GM12878 (cell line): ENCODE data around the gene MGME1. TPM values are rescaled to one million over a fixed set of nuclear protein-coding genes. Genes with fewer than 3 reads are reported as not detected.

Source experiments
- ATAC-seq: fragments of 200-7000 bp; cut with Tn5 transposase; 3 replicates; pipeline ENCODE4 v1.9.1; 2020; ENCODE audit warnings: mild to moderate bottlenecking, moderate library complexity
- BruUV-seq: library from RNA; stranded (reverse); fragments of 400-500 nt; replicated peaks from 2 replicates; lab custom pipeline; 2021; lab: Mats Ljungman, UMichigan
- CTCF ChIA-PET: fragments of 300-600 bp; sonication (Branson Sonifier 250); formaldehyde crosslinking; extraction: SDS; loops from one replicate; lab custom pipeline; 2021; ENCODE audit warnings: inconsistent platforms; lab: Yijun Ruan, JAX
- POLR2A ChIA-PET: fragments of 350-600 bp; formaldehyde crosslinking; extraction: SDS; loops from one replicate; lab custom pipeline; 2021; ENCODE audit warnings: inconsistent platforms; lab: Charles Lee
- RAD21 ChIA-PET: fragments of 300-600 bp; sonication (Branson Sonifier 250); formaldehyde crosslinking; loops from one replicate; lab custom pipeline; 2023; ENCODE audit warnings: antibody characterized with exemption; ENCODE audit not compliant: unreplicated experiment; lab: Charles Lee
- SMC1A ChIA-PET: fragments of 300-600 bp; sonication (Branson Sonifier 250); formaldehyde crosslinking; loops from one replicate; lab custom pipeline; 2023; ENCODE audit not compliant: unreplicated experiment, uncharacterized antibody; lab: Charles Lee
- DNase-seq: peaks from one replicate; pipeline ENCODE4 v3.0.0-alpha.2; 2011; ENCODE audit warnings: low read depth, low spot score
- FAIRE-seq: peaks from 3 replicates; lab custom pipeline; 2011; peaks lifted over from hg19 to GRCh38; lab: Jason Lieb, UNC
- H2AFZ ChIP-seq: 2 replicates; pipeline ENCODE4 v1.6.0; 2011; ENCODE audit warnings: low read depth, low read length, control low read depth; ENCODE audit not compliant: control insufficient read depth
- H3K27ac ChIP-seq: 2 replicates; pipeline ENCODE4 v1.5.1; 2011; ENCODE audit warnings: control low read depth; ENCODE audit not compliant: control insufficient read depth, insufficient read depth
- H3K27me3 ChIP-seq, 2 experiments: replicated peaks in 1 of 2; 2 replicates each; pipeline versions ENCODE4 v1.6.0 to v1.6.1; 2011; ENCODE audit warnings: low read length in 1 of 2; ENCODE audit not compliant: control insufficient read depth in 2 of 2, insufficient read depth in 2 of 2
- H3K36me3 ChIP-seq, 2 experiments: 2 replicates each; pipeline ENCODE4 v1.5.1; 2011; ENCODE audit warnings: low read length in 1 of 2; ENCODE audit not compliant: control insufficient read depth in 2 of 2, insufficient read depth in 2 of 2
- H3K4me1 ChIP-seq: 2 replicates; pipeline ENCODE4 v1.6.1; 2011; ENCODE audit warnings: mild to moderate bottlenecking, low read length, moderate library complexity, mixed read lengths; ENCODE audit not compliant: control insufficient read depth, insufficient read depth
- H3K4me2 ChIP-seq: 2 replicates; pipeline ENCODE4 v1.6.0; 2011; ENCODE audit warnings: control low read depth; ENCODE audit not compliant: control insufficient read depth, insufficient read depth
- H3K4me3 ChIP-seq: fragments of 200-600 bp; sonication (generic); 2 replicates; pipeline ENCODE4 v1.5.1; 2016
- H3K79me2 ChIP-seq: 2 replicates; pipeline ENCODE4 v1.6.0; 2011; ENCODE audit warnings: low read length; ENCODE audit not compliant: control insufficient read depth, insufficient read depth
- H3K9ac ChIP-seq: 2 replicates; pipeline ENCODE4 v1.8.0; 2011; ENCODE audit warnings: low read length, control low read depth, mixed read lengths; ENCODE audit not compliant: control insufficient read depth, insufficient read depth
- H3K9me3 ChIP-seq: replicated peaks from 3 replicates; pipeline ENCODE4 v1.5.1; 2011; ENCODE audit warnings: mild to moderate bottlenecking, low read length; ENCODE audit not compliant: control insufficient read depth, insufficient read depth
- H4K20me1 ChIP-seq: 2 replicates; pipeline ENCODE4 v1.6.0; 2011; ENCODE audit not compliant: control insufficient read depth, insufficient read depth
- MYC ChIP-seq: IDR thresholded peaks from 2 replicates; pipeline ENCODE4 v1.6.1; 2011; ENCODE audit warnings: mild to moderate bottlenecking, low read length, moderate library complexity, inconsistent platforms; ENCODE audit not compliant: insufficient read depth, insufficient replicate concordance, insufficient read length, severe bottlenecking
- NFIC ChIP-seq: IDR thresholded peaks from 2 replicates; pipeline ENCODE4 v1.6.1; 2012; ENCODE audit warnings: low read depth, mild to moderate bottlenecking, inconsistent platforms, low read length, moderate library complexity
- POLR2AphosphoS2 ChIP-seq: IDR thresholded peaks from 2 replicates; pipeline ENCODE4 v1.6.1; 2011; ENCODE audit warnings: low read depth, mild to moderate bottlenecking, low read length, improper control_type of control experiment, moderate library complexity
- USF2 ChIP-seq: IDR thresholded peaks from 2 replicates; pipeline ENCODE4 v1.6.1; 2011; ENCODE audit warnings: low read depth, low read length, improper control_type of control experiment, borderline replicate concordance
- WGBS: methylation state at CpG from one replicate; pipeline ENCODE4 v1.1.6; 2016; ENCODE audit warnings: low lambda C conversion rate; ENCODE audit not compliant: insufficient replicate concordance, insufficient coverage; ENCODE audit errors: missing lambda C conversion rate; 5-methylcytosine and 5-hydroxymethylcytosine counted together
- in situ Hi-C: fragments of 300-500 bp; cut with MboI; formaldehyde crosslinking; loops from 9 replicates; pipeline ENCODE4 v1.14.3; 2018; ENCODE audit warnings: mixed read lengths
- intact Hi-C: fragments of 100-400 bp; cut with micrococcal nuclease; formaldehyde crosslinking; loops from one replicate; pipeline ENCODE4 v1.14.2; 2022; ENCODE audit not compliant: unreplicated experiment
- polyA plus RNA-seq, 11 experiments: library from polyadenylated mRNA; depleted of rRNA in 4 of 11; unstranded in 6 of 11; stranded (reverse) in 5 of 11; fragments of >200 nt; fragmentation: Nextera tagmentation in 4 of 11; fragmentation: Illumina TruSeq in 1 of 11; extraction: Ambion mirVana in 4 of 11; extraction: Trizol in 1 of 11; gene quantifications; 1 replicate in 1 of 11; 2 replicates in 10 of 11; pipeline versions ENCODE4 v1.2.1 to v1.2.3, GENCODE V29; 2011 to 2016; ENCODE audit warnings: inconsistent platforms in 2 of 11, missing spikeins in 2 of 11, low read depth in 1 of 11
- total RNA-seq, 4 experiments: library from RNA; depleted of rRNA in 3 of 4; stranded (reverse); fragments of >200 nt in 3 of 4; fragmentation: Illumina TruSeq in 1 of 4; extraction: Trizol in 1 of 4; gene quantifications; 2 replicates each; pipeline versions ENCODE4 v1.2.1 to v1.2.3, GENCODE V29; 2013 to 2021

The MGME1 gene
- total and polyA plus RNA-seq, 10 of the 15 experiments (the other 5 are each of a cell fraction or from before 2014, with no cell fraction given): 13.4 to 44.8 (median 30.6) TPM

GRCh38 chr20:17963114-17963897 lies 5.5 kb upstream of the MGME1 start:
- H3K4me2 ChIP-seq: peak overlapping the region; percentile 81
- peak overlapping the region; percentile 51 for H3K9ac ChIP-seq
- peaks cover 100% of the 10 kb centered on the region for H3K79me2 ChIP-seq
- 15% methylated on average over 9 of the region's 9 CpGs for WGBS
- DNase-seq: no peak
- no peaks in the 10 kb centered on the region for H3K9me3 ChIP-seq
- ChIA-PET CTCF (interaction anchor here (0.6 to 3.6 kb wide), 8 partner anchors 8 to 380 kb away, joined by 3 to 20 read pairs (median 4); no protein-coding TSS in a partner anchor), SMC1A (interaction anchor here (1.0 to 3.4 kb wide), 8 partner anchors 8 to 393 kb away, joined by 3 to 15 read pairs (median 6); no protein-coding TSS in a partner anchor), POLR2A (interaction anchor here (0.6 to 5.5 kb wide), 6 partner anchors 7 to 393 kb away, joined by 6 to 74 read pairs (median 9); partner anchors contain the start of genes DSTN and RRBP1)
- in situ Hi-C loops (no loop called here), intact Hi-C loops (no loop called here)
- H2AFZ ChIP-seq: no peak overlapping the region
- H3K4me3 ChIP-seq: peak overlapping the region; percentile 86
- peaks cover 0 to 6% of the 10 kb centered on the region in 2 experiments; a peak in 1 of 4 replicates for H3K36me3 ChIP-seq
- no peak for FAIRE-seq
- H3K4me1 ChIP-seq: peaks cover 20% of the 10 kb centered on the region
- no TSS peak for BruUV-seq
- TF ChIP-seq USF2 (no peak), MYC (no peak), NFIC (no peak), POLR2AphosphoS2 (0 out of 2 replicates have a peak, but pooled peaks have one; percentile 46)
- TF ChIP-seq, all 136 proteins: peak for 1
- ATAC-seq: no peak
- Histone ChIP-seq H4K20me1 (peaks cover 7% of the 10 kb centered on the region), H3K27ac (peak overlapping the region; percentile 98), H3K27me3 (no peaks in the 10 kb centered on the region)
- RAD21 ChIA-PET: interaction anchor here (0.8 to 3.3 kb wide), 8 partner anchors 7 to 427 kb away, joined by 3 to 31 read pairs (median 4); partner anchors contain the start of gene RRBP1
